HFFc6 (cell line): Measurements from ENCODE around the gene TRIM8. TPM values are rescaled to one million over a fixed set of nuclear protein-coding genes. Genes with fewer than 3 reads are reported as not detected.

Experiments used
- DNase-seq: peaks from one replicate; pipeline ENCODE4 v3.0.0-alpha.2; 2018
- H3K27ac Mint-ChIP-seq: 2 replicates; pipeline ENCODE4 v1.8.0; 2020; ENCODE audit warnings: mild to moderate bottlenecking, mixed read lengths
- H3K27me3 Mint-ChIP-seq: 2 replicates; pipeline ENCODE4 v1.8.0; 2021; ENCODE audit warnings: mild to moderate bottlenecking, moderate library complexity, mixed read lengths; ENCODE audit not compliant: insufficient read depth
- H3K36me3 Mint-ChIP-seq: 2 replicates; pipeline ENCODE4 v1.8.0; 2021; ENCODE audit warnings: low read depth, mixed read lengths
- H3K4me1 Mint-ChIP-seq: 2 replicates; pipeline ENCODE4 v1.8.0; 2020; ENCODE audit warnings: low read depth, mixed read lengths
- H3K4me3 Mint-ChIP-seq: 2 replicates; pipeline ENCODE4 v1.8.0; 2020; ENCODE audit warnings: mild to moderate bottlenecking, moderate library complexity, mixed read lengths
- H3K9me3 Mint-ChIP-seq: 2 replicates; pipeline ENCODE4 v1.8.0; 2020; ENCODE audit warnings: mild to moderate bottlenecking, mixed read lengths
- total RNA-seq, 6 experiments: library from RNA; stranded (reverse); fragmentation: NEBNext Ultra II Directional; extraction: Animal tissue kit (Norgen Biotek cat#: 25700); gene quantifications; 2 replicates in 1 of 6; 3 replicates in 5 of 6; pipeline ENCODE4 v1.2.3, GENCODE V29; 2021
- TF ChIP-seq, protein P1 (sequence below): fragments of 200-600 bp; sonication (generic); IDR thresholded peaks from 2 replicates; pipeline ENCODE4 v1.5.0; 2021; ENCODE audit warnings: antibody characterized with exemption, mild to moderate bottlenecking

The TRIM8 gene
- total RNA-seq, 6 experiments from 2014 or later: 123 to 148 (median 135) TPM

DNA sequence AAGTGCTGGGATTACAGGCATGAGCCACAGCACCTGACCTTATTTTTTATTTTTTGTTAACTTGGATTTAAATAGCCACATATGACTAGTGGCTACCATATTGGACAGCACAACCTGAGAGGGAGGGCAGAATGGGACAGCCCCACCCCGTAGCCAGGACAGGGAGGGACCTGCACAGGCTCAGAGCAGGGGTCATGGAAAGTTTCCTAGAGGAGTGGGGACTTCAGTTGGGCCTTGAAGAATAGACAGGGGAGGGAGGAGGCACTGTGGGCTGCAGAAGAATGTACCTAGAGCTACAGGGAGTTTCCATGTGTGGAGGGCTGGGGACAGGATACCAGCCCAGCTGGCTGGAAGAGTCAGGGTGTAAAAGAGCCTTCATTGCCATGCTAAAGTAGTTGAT lies 8.8 kb downstream of the TRIM8 start:
- peaks cover 28% of the 10 kb centered on the region for H3K36me3 Mint-ChIP-seq

DNA sequence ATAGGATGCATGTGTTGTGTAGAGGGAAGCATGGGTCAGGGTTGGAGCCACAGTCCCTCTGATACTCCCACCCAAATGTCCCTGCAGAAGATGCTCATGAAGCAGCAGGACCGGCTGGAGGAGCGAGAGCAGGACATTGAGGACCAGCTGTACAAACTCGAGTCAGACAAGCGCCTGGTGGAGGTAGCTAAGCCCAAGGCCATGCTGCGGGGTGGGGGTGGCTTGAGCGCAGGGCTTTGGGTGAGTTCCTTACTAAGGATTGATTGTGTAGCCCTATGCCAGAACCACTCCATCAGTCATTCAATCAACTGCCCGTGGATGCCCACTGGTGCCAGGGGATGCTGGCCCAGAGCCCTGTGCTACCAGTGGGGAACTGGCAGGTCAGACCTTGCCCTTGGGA lies 10.3 kb downstream of the TRIM8 start:
- Mint-ChIP-seq H3K4me3 (no peak overlapping the region), H3K36me3 (peaks cover 28% of the 10 kb centered on the region), H3K4me1 (peaks cover 23% of the 10 kb centered on the region), H3K27me3 (0 out of 2 replicates have a peak, but pooled peaks cover 1% of the 10 kb centered on the region), H3K9me3 (no peaks in the 10 kb centered on the region), H3K27ac (no peak overlapping the region; the same call in 1 of the 2 replicates)
- no peak for DNase-seq
- TF ChIP-seq, protein P1, sequence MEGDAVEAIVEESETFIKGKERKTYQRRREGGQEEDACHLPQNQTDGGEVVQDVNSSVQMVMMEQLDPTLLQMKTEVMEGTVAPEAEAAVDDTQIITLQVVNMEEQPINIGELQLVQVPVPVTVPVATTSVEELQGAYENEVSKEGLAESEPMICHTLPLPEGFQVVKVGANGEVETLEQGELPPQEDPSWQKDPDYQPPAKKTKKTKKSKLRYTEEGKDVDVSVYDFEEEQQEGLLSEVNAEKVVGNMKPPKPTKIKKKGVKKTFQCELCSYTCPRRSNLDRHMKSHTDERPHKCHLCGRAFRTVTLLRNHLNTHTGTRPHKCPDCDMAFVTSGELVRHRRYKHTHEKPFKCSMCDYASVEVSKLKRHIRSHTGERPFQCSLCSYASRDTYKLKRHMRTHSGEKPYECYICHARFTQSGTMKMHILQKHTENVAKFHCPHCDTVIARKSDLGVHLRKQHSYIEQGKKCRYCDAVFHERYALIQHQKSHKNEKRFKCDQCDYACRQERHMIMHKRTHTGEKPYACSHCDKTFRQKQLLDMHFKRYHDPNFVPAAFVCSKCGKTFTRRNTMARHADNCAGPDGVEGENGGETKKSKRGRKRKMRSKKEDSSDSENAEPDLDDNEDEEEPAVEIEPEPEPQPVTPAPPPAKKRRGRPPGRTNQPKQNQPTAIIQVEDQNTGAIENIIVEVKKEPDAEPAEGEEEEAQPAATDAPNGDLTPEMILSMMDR: no peak

More for the DNA sequence above, 8.8 kb downstream of the TRIM8 start:
- TF ChIP-seq, protein P1: no peak
- DNase-seq: no peak
- Mint-ChIP-seq H3K27me3 (0 out of 2 replicates have a peak, but pooled peaks cover 1% of the 10 kb centered on the region), H3K4me1 (peaks cover 38% of the 10 kb centered on the region), H3K9me3 (no peaks in the 10 kb centered on the region), H3K27ac (no peak overlapping the region), H3K4me3 (no peak overlapping the region)

DNA sequence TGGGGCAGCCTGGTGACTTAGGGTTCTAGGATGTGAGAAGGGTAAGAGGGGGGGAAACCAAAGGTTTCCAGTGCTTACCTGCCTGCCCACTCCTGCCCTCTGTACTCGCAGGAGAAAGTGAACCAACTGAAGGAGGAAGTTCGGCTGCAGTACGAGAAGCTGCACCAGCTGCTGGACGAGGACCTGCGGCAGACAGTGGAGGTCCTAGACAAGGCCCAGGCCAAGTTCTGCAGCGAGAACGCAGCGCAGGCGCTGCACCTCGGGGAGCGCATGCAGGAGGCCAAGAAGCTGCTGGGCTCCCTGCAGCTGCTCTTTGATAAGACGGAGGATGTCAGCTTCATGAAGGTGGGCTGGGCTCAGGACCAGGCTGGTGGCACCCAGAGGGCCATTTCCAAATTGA lies 10.7 kb downstream of the TRIM8 start:
- TF ChIP-seq, protein P1: no peak
- no peaks in the 10 kb centered on the region for H3K9me3 Mint-ChIP-seq
- H3K36me3 Mint-ChIP-seq: peaks cover 28% of the 10 kb centered on the region
- no peak overlapping the region; the same call in 1 of the 2 replicates for H3K27ac Mint-ChIP-seq
- no peak overlapping the region for H3K4me3 Mint-ChIP-seq
- DNase-seq: no peak
- H3K27me3 Mint-ChIP-seq: 0 out of 2 replicates have a peak, but pooled peaks cover 1% of the 10 kb centered on the region
- peaks cover 21% of the 10 kb centered on the region for H3K4me1 Mint-ChIP-seq

DNA sequence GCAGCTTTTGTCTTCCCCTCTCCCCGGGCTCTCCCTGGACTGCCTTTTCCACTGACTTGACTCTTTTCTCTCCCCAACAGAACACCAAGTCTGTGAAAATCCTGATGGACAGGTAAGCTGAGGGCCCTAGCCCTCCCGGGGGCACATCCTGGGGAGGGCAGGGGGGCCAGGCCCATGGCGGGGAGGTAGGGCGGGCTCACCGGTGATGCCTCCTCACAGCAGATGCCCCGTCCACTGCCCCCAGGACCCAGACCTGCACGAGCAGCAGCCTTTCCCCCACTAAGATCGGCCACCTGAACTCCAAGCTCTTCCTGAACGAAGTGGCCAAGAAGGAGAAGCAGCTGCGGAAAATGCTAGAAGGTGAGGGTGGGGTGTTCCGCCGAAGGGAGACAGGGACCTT lies 11.7 kb downstream of the TRIM8 start:
- Mint-ChIP-seq H3K36me3 (peaks cover 28% of the 10 kb centered on the region), H3K27ac (no peak overlapping the region), H3K27me3 (0 out of 2 replicates have a peak, but pooled peaks cover 1% of the 10 kb centered on the region), H3K4me3 (no peak overlapping the region), H3K4me1 (peaks cover 15% of the 10 kb centered on the region), H3K9me3 (no peaks in the 10 kb centered on the region)
- TF ChIP-seq, protein P1: no peak
- DNase-seq: no peak

DNA sequence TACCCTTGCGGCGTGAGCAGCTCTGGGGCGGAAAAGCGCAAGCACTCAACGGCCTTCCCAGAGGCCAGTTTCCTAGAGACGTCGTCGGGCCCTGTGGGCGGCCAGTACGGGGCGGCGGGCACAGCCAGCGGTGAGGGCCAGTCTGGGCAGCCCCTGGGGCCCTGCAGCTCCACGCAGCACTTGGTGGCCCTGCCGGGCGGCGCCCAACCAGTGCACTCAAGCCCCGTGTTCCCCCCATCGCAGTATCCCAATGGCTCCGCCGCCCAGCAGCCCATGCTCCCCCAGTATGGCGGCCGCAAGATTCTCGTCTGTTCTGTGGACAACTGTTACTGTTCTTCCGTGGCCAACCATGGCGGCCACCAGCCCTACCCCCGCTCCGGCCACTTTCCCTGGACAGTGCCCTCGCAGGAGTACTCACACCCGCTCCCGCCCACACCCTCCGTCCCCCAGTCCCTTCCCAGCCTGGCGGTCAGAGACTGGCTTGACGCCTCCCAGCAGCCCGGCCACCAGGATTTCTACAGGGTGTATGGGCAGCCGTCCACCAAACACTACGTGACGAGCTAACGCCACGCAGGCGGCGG lies 12.6 kb downstream of the TRIM8 start:
- H3K4me3 Mint-ChIP-seq: no peak overlapping the region
- H3K27ac Mint-ChIP-seq: no peak overlapping the region
- no peaks in the 10 kb centered on the region for H3K9me3 Mint-ChIP-seq
- TF ChIP-seq, protein P1: no peak
- no peaks in the 10 kb centered on the region for H3K27me3 Mint-ChIP-seq
- peaks cover 28% of the 10 kb centered on the region for H3K36me3 Mint-ChIP-seq
- peaks cover 9% of the 10 kb centered on the region for H3K4me1 Mint-ChIP-seq
- no peak for DNase-seq
